MCF 10A (cell line): ENCODE data around the gene TRPV2. TPM values are rescaled to one million over a fixed set of nuclear protein-coding genes. Genes with fewer than 3 reads are reported as not detected.

Experiments used
- BruUV-seq: library from RNA; stranded (reverse); fragments of 400-500 nt; replicated peaks from 2 replicates; lab custom pipeline; 2021; lab: Mats Ljungman, UMichigan
- CTCF ChIA-PET: fragments of 300-600 bp; sonication (Branson Sonifier 250); formaldehyde crosslinking; extraction: SDS; loops from one replicate; lab custom pipeline; 2021; ENCODE audit warnings: antibody characterized with exemption, inconsistent platforms; lab: Yijun Ruan, JAX
- POLR2A ChIA-PET: fragments of 300-600, 350-650 bp; sonication (Branson Sonifier 250); formaldehyde crosslinking; extraction: SDS; loops from one replicate; lab custom pipeline; 2020; ENCODE audit warnings: antibody characterized with exemption, inconsistent platforms; lab: Yijun Ruan, JAX
- DNase-seq: peaks from one replicate; pipeline ENCODE4 v3.0.0-alpha.2; 2018; ENCODE audit not compliant: unreplicated experiment
- H3K27ac Mint-ChIP-seq: one replicate; pipeline ENCODE4 v1.8.0; 2022; ENCODE audit warnings: mild to moderate bottlenecking, low read depth, mixed read lengths; ENCODE audit not compliant: unreplicated experiment
- H3K27me3 Mint-ChIP-seq: one replicate; pipeline ENCODE4 v1.8.0; 2022; ENCODE audit warnings: mixed read lengths; ENCODE audit not compliant: insufficient read depth, unreplicated experiment
- H3K36me3 Mint-ChIP-seq: one replicate; pipeline ENCODE4 v1.8.0; 2022; ENCODE audit warnings: mild to moderate bottlenecking, moderate library complexity, mixed read lengths; ENCODE audit not compliant: insufficient read depth, unreplicated experiment
- H3K4me1 Mint-ChIP-seq: one replicate; pipeline ENCODE4 v1.8.0; 2022; ENCODE audit warnings: mixed read lengths; ENCODE audit not compliant: insufficient read depth, unreplicated experiment
- H3K4me3 Mint-ChIP-seq: one replicate; pipeline ENCODE4 v1.8.0; 2022; ENCODE audit warnings: mild to moderate bottlenecking, moderate library complexity, mixed read lengths; ENCODE audit not compliant: unreplicated experiment
- H3K9me3 Mint-ChIP-seq: one replicate; pipeline ENCODE4 v1.8.0; 2022; ENCODE audit warnings: mixed read lengths; ENCODE audit not compliant: unreplicated experiment
- intact Hi-C: fragments of 100-400 bp; cut with micrococcal nuclease; formaldehyde crosslinking; loops from 2 replicates; pipeline ENCODE4 v1.14.1; 2022
- total RNA-seq: library from RNA; stranded (reverse); gene quantifications from 2 replicates; pipeline ENCODE4 v1.2.3, GENCODE V29; 2022
- TF ChIP-seq, protein P1 (sequence below): fragments of 200-600 bp; IDR thresholded peaks from one replicate; pipeline ENCODE4 v1.8.0; 2022; ENCODE audit warnings: antibody characterized with exemption, mild to moderate bottlenecking; ENCODE audit not compliant: unreplicated experiment

The TRPV2 gene
- total RNA-seq, 1 experiment from 2014 or later: not detected

DNA sequence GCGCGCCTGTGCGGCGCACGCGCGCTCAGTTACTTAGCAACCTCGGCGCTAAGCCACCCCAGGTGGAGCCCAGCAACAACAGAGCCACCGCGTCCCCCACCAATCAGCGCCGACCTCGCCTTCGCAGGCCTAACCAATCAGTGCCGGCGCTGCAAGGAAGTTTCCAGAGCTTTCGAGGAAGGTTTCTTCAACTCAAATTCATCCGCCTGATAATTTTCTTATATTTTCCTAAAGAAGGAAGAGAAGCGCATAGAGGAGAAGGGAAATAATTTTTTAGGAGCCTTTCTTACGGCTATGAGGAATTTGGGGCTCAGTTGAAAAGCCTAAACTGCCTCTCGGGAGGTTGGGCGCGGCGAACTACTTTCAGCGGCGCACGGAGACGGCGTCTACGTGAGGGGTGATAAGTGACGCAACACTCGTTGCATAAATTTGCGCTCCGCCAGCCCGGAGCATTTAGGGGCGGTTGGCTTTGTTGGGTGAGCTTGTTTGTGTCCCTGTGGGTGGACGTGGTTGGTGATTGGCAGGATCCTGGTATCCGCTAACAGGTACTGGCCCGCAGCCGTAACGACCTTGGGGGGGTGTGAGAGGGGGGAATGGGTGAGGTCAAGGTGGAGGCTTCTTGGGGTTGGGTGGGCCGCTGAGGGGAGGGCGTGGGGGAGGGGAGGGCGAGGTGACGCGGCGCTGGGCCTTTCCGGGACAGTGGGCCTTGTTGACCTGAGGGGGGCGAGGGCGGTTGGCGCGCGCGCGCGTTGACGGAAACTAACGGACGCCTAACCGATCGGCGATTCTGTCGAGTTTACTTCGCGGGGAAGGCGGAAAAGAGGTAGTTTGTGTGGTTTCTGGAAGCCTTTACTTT, 34.5 kb upstream of the TRPV2 start, which contains the start of gene UBB:
Gene UBB, plus strand, starts transcription at position 452 of the 856 bp plus-strand sequence. CDS start 817 bp downstream, outside the sequence.
- TF ChIP-seq, protein P1, sequence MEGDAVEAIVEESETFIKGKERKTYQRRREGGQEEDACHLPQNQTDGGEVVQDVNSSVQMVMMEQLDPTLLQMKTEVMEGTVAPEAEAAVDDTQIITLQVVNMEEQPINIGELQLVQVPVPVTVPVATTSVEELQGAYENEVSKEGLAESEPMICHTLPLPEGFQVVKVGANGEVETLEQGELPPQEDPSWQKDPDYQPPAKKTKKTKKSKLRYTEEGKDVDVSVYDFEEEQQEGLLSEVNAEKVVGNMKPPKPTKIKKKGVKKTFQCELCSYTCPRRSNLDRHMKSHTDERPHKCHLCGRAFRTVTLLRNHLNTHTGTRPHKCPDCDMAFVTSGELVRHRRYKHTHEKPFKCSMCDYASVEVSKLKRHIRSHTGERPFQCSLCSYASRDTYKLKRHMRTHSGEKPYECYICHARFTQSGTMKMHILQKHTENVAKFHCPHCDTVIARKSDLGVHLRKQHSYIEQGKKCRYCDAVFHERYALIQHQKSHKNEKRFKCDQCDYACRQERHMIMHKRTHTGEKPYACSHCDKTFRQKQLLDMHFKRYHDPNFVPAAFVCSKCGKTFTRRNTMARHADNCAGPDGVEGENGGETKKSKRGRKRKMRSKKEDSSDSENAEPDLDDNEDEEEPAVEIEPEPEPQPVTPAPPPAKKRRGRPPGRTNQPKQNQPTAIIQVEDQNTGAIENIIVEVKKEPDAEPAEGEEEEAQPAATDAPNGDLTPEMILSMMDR: no peak
- POLR2A ChIA-PET: interaction anchor here (0.7 to 7.7 kb wide), 26 partner anchors 9 to 662 kb away, joined by 3 to 238 read pairs (median 4); partner anchors contain the start of genes CENPV, NCOR1, PIGL and ZNF624
- BruUV-seq: no TSS peak
- H3K27ac Mint-ChIP-seq: peak within 1 kb of the TSS; percentile 100
- H3K36me3 Mint-ChIP-seq: peaks cover 43% of the 10 kb centered on the region
- no peaks in the 10 kb centered on the region for H3K27me3 Mint-ChIP-seq
- no peaks in the 10 kb centered on the region for H3K9me3 Mint-ChIP-seq
- CTCF ChIA-PET: interaction anchor here (0.6 to 3.8 kb wide), 2 partner anchors 17 to 22 kb away, joined by 3 to 18 read pairs; no protein-coding TSS in a partner anchor
- H3K4me3 Mint-ChIP-seq: peak within 1 kb of the TSS; percentile 89
- DNase-seq: peak; percentile 96
- intact Hi-C loops: loop anchor here (2.0 to 10.0 kb wide), 2 partner anchors 58 to 204 kb away; no protein-coding TSS in a partner anchor
- peaks cover 32% of the 10 kb centered on the region for H3K4me1 Mint-ChIP-seq

DNA sequence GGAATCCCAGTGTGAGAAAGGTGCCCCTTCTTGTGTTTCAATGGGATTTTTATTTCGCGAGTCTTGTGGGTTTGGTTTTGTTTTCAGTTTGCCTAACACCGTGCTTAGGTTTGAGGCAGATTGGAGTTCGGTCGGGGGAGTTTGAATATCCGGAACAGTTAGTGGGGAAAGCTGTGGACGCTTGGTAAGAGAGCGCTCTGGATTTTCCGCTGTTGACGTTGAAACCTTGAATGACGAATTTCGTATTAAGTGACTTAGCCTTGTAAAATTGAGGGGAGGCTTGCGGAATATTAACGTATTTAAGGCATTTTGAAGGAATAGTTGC, 33.9 kb upstream of the TRPV2 start:
- Mint-ChIP-seq H3K9me3 (no peaks in the 10 kb centered on the region), H3K36me3 (peaks cover 43% of the 10 kb centered on the region), H3K4me3 (peak overlapping the region; percentile 89), H3K4me1 (peaks cover 32% of the 10 kb centered on the region), H3K27ac (peak overlapping the region; percentile 100), H3K27me3 (no peaks in the 10 kb centered on the region)
- TF ChIP-seq, protein P1: no peak
- BruUV-seq: no TSS peak
- intact Hi-C loops: loop anchor here (2.0 to 10.0 kb wide), 2 partner anchors 57 to 203 kb away; no protein-coding TSS in a partner anchor
- DNase-seq: no peak
- ChIA-PET POLR2A (interaction anchor here (0.9 to 7.7 kb wide), 13 partner anchors 8 to 232 kb away, joined by 3 to 238 read pairs (median 8); partner anchors contain the start of genes CENPV and PIGL), CTCF (interaction anchor here (0.6 to 3.8 kb wide), 2 partner anchors 18 to 23 kb away, joined by 3 to 18 read pairs; no protein-coding TSS in a partner anchor)

DNA sequence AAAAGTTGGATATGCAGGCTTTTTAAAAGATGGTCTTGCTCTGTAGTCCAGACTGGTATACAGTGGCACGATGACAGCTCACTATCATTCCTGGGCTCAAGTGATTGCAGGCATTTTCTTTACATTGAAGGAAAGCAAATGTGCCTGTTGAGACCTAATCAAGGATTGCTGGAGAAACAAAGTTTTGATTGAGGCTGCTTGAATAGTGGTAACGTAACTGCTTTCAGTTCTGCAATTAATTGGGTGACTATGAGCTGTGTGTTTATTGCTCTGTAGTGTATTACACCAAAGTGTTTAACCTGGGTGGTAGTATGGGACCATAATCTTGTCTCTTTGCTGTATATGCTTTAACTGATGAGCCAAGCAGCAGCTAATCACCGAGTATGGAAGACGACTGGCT, 32.2 kb upstream of the TRPV2 start:
- H3K36me3 Mint-ChIP-seq: peaks cover 43% of the 10 kb centered on the region
- H3K4me1 Mint-ChIP-seq: peaks cover 31% of the 10 kb centered on the region
- H3K9me3 Mint-ChIP-seq: no peaks in the 10 kb centered on the region
- H3K4me3 Mint-ChIP-seq: peak overlapping the region; percentile 89
- CTCF ChIA-PET: interaction anchor here (0.6 to 3.8 kb wide), 5 partner anchors 19 to 139 kb away, joined by 3 to 18 read pairs (median 5); no protein-coding TSS in a partner anchor
- H3K27me3 Mint-ChIP-seq: no peaks in the 10 kb centered on the region
- POLR2A ChIA-PET: interaction anchor here (1.0 to 7.7 kb wide), 5 partner anchors 10 to 57 kb away, joined by 3 to 238 read pairs (median 10); no protein-coding TSS in a partner anchor
- H3K27ac Mint-ChIP-seq: no peak overlapping the region
- no peak for DNase-seq
- BruUV-seq: no TSS peak
- intact Hi-C loops: loop anchor here (10.0 kb wide), 1 partner anchor 202 kb away; no protein-coding TSS in a partner anchor
- TF ChIP-seq, protein P1: no peak
